ENCODE measurements around the gene SMAD7. TPM values are rescaled to one million over a fixed set of nuclear protein-coding genes. Genes with fewer than 3 reads are reported as not detected.
A peak's percentile ranks its signal among the peaks of the same experiment; 100 is the strongest.

SMAD7 gene
- total RNA-seq, 1 experiment from 2014 or later = 18.6 TPM

- peak; percentile 29 for DNase-seq (ENCODE audit: low spot score)
These were observed 26.8 kb downstream of the SMAD7 start for GRCh38 chr18:48923746-48924629.

GRCh38 chr18:48922801-48923730 is 27.7 kb downstream of the SMAD7 start:
- peak; percentile 53 for DNase-seq (ENCODE audit: low spot score)
- in situ Hi-C loops (cut with HindIII; ENCODE audit: low sequenced_read_pairs) = no loop called here

More at GRCh38 chr18:48923746-48924629, 26.8 kb downstream of the SMAD7 start:
- in situ Hi-C loops (cut with HindIII; ENCODE audit: low sequenced_read_pairs) = no loop called here

GRCh38 chr18:48922226-48922800 is 28.5 kb downstream of the SMAD7 start:
- in situ Hi-C loops (cut with HindIII; ENCODE audit: low sequenced_read_pairs) = no loop called here
- DNase-seq (ENCODE audit: low spot score) = peak; percentile 25

GRCh38 chr18:48921305-48922225 is 29.2 kb downstream of the SMAD7 start:
- in situ Hi-C loops (cut with HindIII; ENCODE audit: low sequenced_read_pairs) = no loop called here
- peak; percentile 47 for DNase-seq (ENCODE audit: low spot score)

- in situ Hi-C loops (cut with HindIII; ENCODE audit: low sequenced_read_pairs) = no loop called here
- peak; percentile 62 for DNase-seq (ENCODE audit: low spot score)
These were observed 30.2 kb downstream of the SMAD7 start for GRCh38 chr18:48920408-48921038.

GRCh38 chr18:48919547-48919946 is 31.2 kb downstream of the SMAD7 start:
- in situ Hi-C loops (cut with HindIII; ENCODE audit: low sequenced_read_pairs) = no loop called here
- peak; percentile 30 for DNase-seq (ENCODE audit: low spot score)

GRCh38 chr18:48918660-48919456 is 31.9 kb downstream of the SMAD7 start:
- in situ Hi-C loops (cut with HindIII; ENCODE audit: low sequenced_read_pairs) = no loop called here
- no peak for DNase-seq (ENCODE audit: low spot score)

GRCh38 chr18:48917579-48918517 is 32.9 kb downstream of the SMAD7 start:
- in situ Hi-C loops (cut with HindIII; ENCODE audit: low sequenced_read_pairs) = no loop called here

GRCh38 chr18:48915626-48916425 is 34.9 kb downstream of the SMAD7 start:
- in situ Hi-C loops (cut with HindIII; ENCODE audit: low sequenced_read_pairs) = no loop called here
- DNase-seq (ENCODE audit: low spot score) = no peak

More at GRCh38 chr18:48917579-48918517, 32.9 kb downstream of the SMAD7 start:
- DNase-seq (ENCODE audit: low spot score) = no peak

- DNase-seq (ENCODE audit: low spot score) = no peak
These were observed 36.0 kb downstream of the SMAD7 start for GRCh38 chr18:48914581-48915251.

GRCh38 chr18:48913775-48914174 is 37.0 kb downstream of the SMAD7 start:
- no peak for DNase-seq (ENCODE audit: low spot score)
- in situ Hi-C loops (cut with HindIII; ENCODE audit: low sequenced_read_pairs) = no loop called here

More at GRCh38 chr18:48914581-48915251, 36.0 kb downstream of the SMAD7 start:
- in situ Hi-C loops (cut with HindIII; ENCODE audit: low sequenced_read_pairs) = no loop called here

- in situ Hi-C loops (cut with HindIII; ENCODE audit: low sequenced_read_pairs) = no loop called here
- no peak for DNase-seq (ENCODE audit: low spot score)
These were observed 37.6 kb downstream of the SMAD7 start for GRCh38 chr18:48913201-48913600.

GRCh38 chr18:48910972-48911545 is 39.7 kb downstream of the SMAD7 start:
- no peak for DNase-seq (ENCODE audit: low spot score)
- in situ Hi-C loops (cut with HindIII; ENCODE audit: low sequenced_read_pairs) = no loop called here

GRCh38 chr18:48909721-48910120 is 41.0 kb downstream of the SMAD7 start:
- DNase-seq (ENCODE audit: low spot score) = no peak
- in situ Hi-C loops (cut with HindIII; ENCODE audit: low sequenced_read_pairs) = no loop called here

GRCh38 chr18:48908916-48909315 is 41.8 kb downstream of the SMAD7 start:
- no peak for DNase-seq (ENCODE audit: low spot score)
- in situ Hi-C loops (cut with HindIII; ENCODE audit: low sequenced_read_pairs) = no loop called here

All from G401 (cell line).